Vagina (tissue), 2 donors: ENCODE data around the gene DOCK1.

Experiments
- POLR2A ChIP-seq, 2 donors: fragments of 450-650 bp; IDR thresholded peaks; one replicate each; pipeline ENCODE4 v1.6.1; 2017; ENCODE audit warnings: antibody characterized with exemption in 2 of 2, mild to moderate bottlenecking in 2 of 2, moderate library complexity in 2 of 2
- POLR2AphosphoS5 ChIP-seq, 2 donors: sonication (generic); formaldehyde crosslinking; IDR thresholded peaks; one replicate each; pipeline ENCODE4 v1.9.0; 2017; ENCODE audit warnings: antibody characterized with exemption in 2 of 2, mild to moderate bottlenecking in 2 of 2, low read depth in 1 of 2; ENCODE audit not compliant: insufficient read depth in 1 of 2
- TF ChIP-seq, protein P1 (sequence below), 3 experiments: fragments of 450-650 bp in 2 of 3; fragments of 200-600 bp in 1 of 3; sonication (generic) in 1 of 3; IDR thresholded peaks; one replicate each; pipeline ENCODE4 v1.5.1; 2017 to 2019; ENCODE audit warnings: antibody characterized with exemption in 3 of 3, mild to moderate bottlenecking in 2 of 3, moderate library complexity in 2 of 3

DNA sequence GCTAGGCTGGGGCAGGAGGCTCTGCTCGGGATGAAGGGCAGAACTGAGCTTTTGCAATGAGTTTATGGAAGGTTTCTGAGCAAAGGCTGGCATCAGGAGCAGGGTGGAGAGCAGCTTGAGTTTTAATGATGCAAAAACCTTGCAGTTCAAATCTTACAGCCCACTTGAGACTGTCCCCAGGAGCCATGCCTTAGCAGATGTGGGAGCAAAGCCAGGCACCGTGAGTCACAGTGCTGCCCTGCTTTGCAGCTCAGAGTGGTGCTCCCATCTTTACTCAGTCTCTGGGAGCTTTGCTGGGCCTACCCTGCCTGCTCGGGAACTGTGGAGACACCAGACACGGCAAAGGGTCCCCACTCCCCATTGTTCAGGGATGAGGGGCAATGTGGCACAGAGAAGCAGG, 521.5 kb downstream of the DOCK1 start:
- TF ChIP-seq, protein P1, sequence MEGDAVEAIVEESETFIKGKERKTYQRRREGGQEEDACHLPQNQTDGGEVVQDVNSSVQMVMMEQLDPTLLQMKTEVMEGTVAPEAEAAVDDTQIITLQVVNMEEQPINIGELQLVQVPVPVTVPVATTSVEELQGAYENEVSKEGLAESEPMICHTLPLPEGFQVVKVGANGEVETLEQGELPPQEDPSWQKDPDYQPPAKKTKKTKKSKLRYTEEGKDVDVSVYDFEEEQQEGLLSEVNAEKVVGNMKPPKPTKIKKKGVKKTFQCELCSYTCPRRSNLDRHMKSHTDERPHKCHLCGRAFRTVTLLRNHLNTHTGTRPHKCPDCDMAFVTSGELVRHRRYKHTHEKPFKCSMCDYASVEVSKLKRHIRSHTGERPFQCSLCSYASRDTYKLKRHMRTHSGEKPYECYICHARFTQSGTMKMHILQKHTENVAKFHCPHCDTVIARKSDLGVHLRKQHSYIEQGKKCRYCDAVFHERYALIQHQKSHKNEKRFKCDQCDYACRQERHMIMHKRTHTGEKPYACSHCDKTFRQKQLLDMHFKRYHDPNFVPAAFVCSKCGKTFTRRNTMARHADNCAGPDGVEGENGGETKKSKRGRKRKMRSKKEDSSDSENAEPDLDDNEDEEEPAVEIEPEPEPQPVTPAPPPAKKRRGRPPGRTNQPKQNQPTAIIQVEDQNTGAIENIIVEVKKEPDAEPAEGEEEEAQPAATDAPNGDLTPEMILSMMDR (IDR thresholded peaks at IDR 0.05) = no peak
- TF ChIP-seq POLR2A (IDR thresholded peaks at IDR 0.05) (no peak), POLR2AphosphoS5 (IDR thresholded peaks at IDR 0.05; ENCODE audit: insufficient read depth in 1 of 2, low read depth in 1 of 2) (no peak)
